IMR-90 (cell line): Measurements from ENCODE around the gene DAPL1. TPM values are rescaled to one million over a fixed set of nuclear protein-coding genes. Genes with fewer than 3 reads are reported as not detected.

Experiments
- ATAC-seq: fragments of 200-7000 bp; cut with Tn5 transposase; 2 replicates; pipeline ENCODE4 v1.9.1; 2020; ENCODE audit warnings: low read depth, mild to moderate bottlenecking, moderate library complexity
- BruUV-seq: library from RNA; stranded (reverse); fragments of 400-500 nt; replicated peaks from 2 replicates; lab custom pipeline; 2021; lab: Mats Ljungman, UMichigan
- CTCF ChIA-PET: fragments of 300-600 bp; formaldehyde crosslinking; extraction: SDS; loops from one replicate; lab custom pipeline; 2021; ENCODE audit warnings: antibody characterized with exemption; lab: Yijun Ruan, JAX
- POLR2A ChIA-PET: fragments of 300-600 bp; sonication (Branson Sonifier 250); formaldehyde crosslinking; loops from one replicate; lab custom pipeline; 2022; ENCODE audit warnings: antibody characterized with exemption; ENCODE audit not compliant: unreplicated experiment; lab: Charles Lee
- DNase-seq: peaks from one replicate; pipeline ENCODE4 v3.0.0; 2013
- H2AFZ ChIP-seq: replicated peaks from 2 replicates; pipeline ENCODE3; 2013; ENCODE audit warnings: low read length, mild to moderate bottlenecking; ENCODE audit not compliant: poor library complexity
- H2AK5ac ChIP-seq: 2 replicates; pipeline ENCODE4 v1.6.1; 2013; ENCODE audit warnings: low read depth, low read length, inconsistent platforms
- H2AK9ac ChIP-seq: replicated peaks from 2 replicates; pipeline ENCODE3; 2013; ENCODE audit warnings: mild to moderate bottlenecking, low read depth, low read length, moderate library complexity; ENCODE audit not compliant: poor library complexity
- H2BK120ac ChIP-seq: 2 replicates; pipeline ENCODE4 v1.6.1; 2013; ENCODE audit warnings: low read depth, low read length, inconsistent platforms
- H2BK15ac ChIP-seq: 3 replicates; pipeline ENCODE4 v1.6.1; 2013; ENCODE audit warnings: low read depth, low read length, inconsistent platforms
- H2BK20ac ChIP-seq: 2 replicates; pipeline ENCODE4 v1.6.1; 2013; ENCODE audit warnings: low read depth, mild to moderate bottlenecking, inconsistent platforms, low read length, moderate library complexity
- H2BK5ac ChIP-seq: 2 replicates; pipeline ENCODE4 v1.6.1; 2013; ENCODE audit warnings: mild to moderate bottlenecking, low read depth, low read length, inconsistent platforms; ENCODE audit not compliant: poor library complexity, severe bottlenecking
- H3K14ac ChIP-seq: replicated peaks from 2 replicates; pipeline ENCODE4 v1.6.1; 2013; ENCODE audit warnings: low read depth, low read length, inconsistent platforms
- H3K18ac ChIP-seq: 2 replicates; pipeline ENCODE4 v1.6.1; 2013; ENCODE audit warnings: low read depth, low read length, control low read depth
- H3K23ac ChIP-seq: 2 replicates; pipeline ENCODE4 v1.6.1; 2013; ENCODE audit warnings: low read depth, low read length, inconsistent platforms
- H3K27ac ChIP-seq: 2 replicates; pipeline ENCODE4 v1.5.1; 2013; ENCODE audit warnings: mild to moderate bottlenecking, control low read depth, low read length; ENCODE audit not compliant: insufficient read depth
- H3K27me3 ChIP-seq: 2 replicates; pipeline ENCODE4 v1.6.1; 2013; ENCODE audit warnings: low read length; ENCODE audit not compliant: control insufficient read depth, insufficient read depth
- H3K36me3 ChIP-seq: 2 replicates; pipeline ENCODE4 v1.6.1; 2013; ENCODE audit warnings: low read length, mixed read lengths; ENCODE audit not compliant: control insufficient read depth, insufficient read depth
- H3K4ac ChIP-seq: 2 replicates; pipeline ENCODE4 v1.6.1; 2013; ENCODE audit warnings: low read depth, low read length, inconsistent platforms
- H3K4me1 ChIP-seq: 2 replicates; pipeline ENCODE4 v1.6.1; 2013; ENCODE audit warnings: low read length, mixed read lengths; ENCODE audit not compliant: control insufficient read depth, insufficient read depth
- H3K4me2 ChIP-seq: 2 replicates; pipeline ENCODE4 v1.6.1; 2013; ENCODE audit warnings: low read depth, mild to moderate bottlenecking, control low read depth, low read length, moderate library complexity
- H3K4me3 ChIP-seq: 2 replicates; pipeline ENCODE4 v1.5.1; 2013; ENCODE audit warnings: low read depth, mild to moderate bottlenecking, control low read depth, low read length, moderate library complexity; ENCODE audit not compliant: insufficient read depth
- H3K56ac ChIP-seq: 2 replicates; pipeline ENCODE4 v1.6.1; 2013; ENCODE audit warnings: low read length, inconsistent platforms; ENCODE audit not compliant: insufficient read depth; ENCODE audit errors: extremely low read depth
- H3K79me1 ChIP-seq, 2 experiments: 2 replicates each; pipeline ENCODE4 v1.6.1; 2013; ENCODE audit warnings: low read length in 2 of 2, inconsistent platforms in 1 of 2, low read depth in 1 of 2
- H3K9ac ChIP-seq: 2 replicates; pipeline ENCODE4 v1.6.1; 2013; ENCODE audit warnings: low read depth, low read length, control low read depth
- H3K9me1 ChIP-seq: 2 replicates; pipeline ENCODE4 v1.6.1; 2013; ENCODE audit warnings: low read length, inconsistent platforms; ENCODE audit not compliant: insufficient read depth
- H3K9me3 ChIP-seq: 2 replicates; pipeline ENCODE4 v1.6.1; 2013; ENCODE audit warnings: low read length; ENCODE audit not compliant: control insufficient read depth, insufficient read depth
- H4K20me1 ChIP-seq: 2 replicates; pipeline ENCODE4 v1.6.1; 2013; ENCODE audit warnings: low read length, inconsistent platforms; ENCODE audit not compliant: insufficient read depth
- H4K5ac ChIP-seq: 2 replicates; pipeline ENCODE4 v1.6.1; 2013; ENCODE audit warnings: mild to moderate bottlenecking, low read depth, low read length, control low read depth
- H4K8ac ChIP-seq, 2 experiments: 2 replicates each; pipeline ENCODE4 v1.6.1; 2013; ENCODE audit warnings: low read depth in 2 of 2, low read length in 2 of 2, control low read depth in 1 of 2, inconsistent platforms in 1 of 2
- H4K91ac ChIP-seq: 2 replicates; pipeline ENCODE4 v1.6.1; 2013; ENCODE audit warnings: low read depth, low read length, inconsistent platforms; ENCODE audit not compliant: insufficient read depth
- BHLHE40 ChIP-seq: fragments of 150-350 bp; IDR thresholded peaks from 2 replicates; pipeline ENCODE4 v1.6.1; 2016; ENCODE audit warnings: mild to moderate bottlenecking, low read depth, low read length
- RAD21 ChIP-seq: IDR thresholded peaks from 2 replicates; pipeline ENCODE4 v1.6.1; 2012; ENCODE audit warnings: low read length, improper control_type of control experiment
- RCOR1 ChIP-seq: IDR thresholded peaks from 2 replicates; pipeline ENCODE4 v1.6.1; 2012; ENCODE audit warnings: mild to moderate bottlenecking, low read length, improper control_type of control experiment; ENCODE audit not compliant: insufficient replicate concordance
- RFX5 ChIP-seq: IDR thresholded peaks from 2 replicates; pipeline ENCODE4 v1.8.0; 2012; ENCODE audit warnings: low read depth, mild to moderate bottlenecking, low read length, moderate library complexity
- WGBS, 2 experiments: methylation state at CpG; one replicate each; pipeline versions ENCODE4 v1.1.5 to v1.1.7; 2013; ENCODE audit warnings: missing lambda C conversion rate in 2 of 2; ENCODE audit not compliant: insufficient read length in 1 of 2; ENCODE audit errors: extremely low coverage in 2 of 2; 5-methylcytosine and 5-hydroxymethylcytosine counted together
- dilution Hi-C: fragments of 300-500 bp; cut with HindIII; formaldehyde crosslinking; loops from one replicate; pipeline ENCODE4 v1.14.3; 2018; ENCODE audit warnings: low sequenced_read_pairs; ENCODE audit not compliant: unreplicated experiment
- in situ Hi-C: fragments of 300-500 bp; cut with MboI; formaldehyde crosslinking; loops from 3 replicates; pipeline ENCODE4 v1.14.3; 2019; ENCODE audit warnings: low sequenced_read_pairs, inconsistent platforms, mixed read lengths
- intact Hi-C: fragments of 100-400 bp; cut with micrococcal nuclease; formaldehyde crosslinking; loops from 2 replicates; pipeline ENCODE4 v1.10.0; 2022
- polyA plus RNA-seq, 3 experiments: library from polyadenylated mRNA; depleted of rRNA; stranded (reverse); fragments of >200 nt; gene quantifications; 2 replicates each; pipeline ENCODE4 v1.2.3, GENCODE V29; 2012; ENCODE audit warnings: low replicate concordance in 1 of 3
- total RNA-seq: library from RNA; depleted of rRNA; stranded (reverse); fragments of >200 nt; gene quantifications from 2 replicates; pipeline ENCODE4 v1.2.3, GENCODE V29; 2012

The DAPL1 gene
- total and polyA plus RNA-seq, 2 of the 4 experiments (the other 2 are of a cell fraction), result not detected

- Histone ChIP-seq H2BK5ac (no peak overlapping the region), H3K4me3 (no peak overlapping the region), H4K91ac (no peak overlapping the region), H3K18ac (no peak overlapping the region), H3K4me2 (no peak overlapping the region), H2AK5ac (no peak overlapping the region), H3K14ac (no peak overlapping the region), H4K20me1 (no peaks in the 10 kb centered on the region), H4K8ac (no peak overlapping the region), H3K9me1 (no peaks in the 10 kb centered on the region), H3K56ac (no peak overlapping the region), H3K4me1 (no peaks in the 10 kb centered on the region), H2BK15ac (no peak overlapping the region), H4K5ac (no peak overlapping the region), H3K4ac (no peak overlapping the region), H3K27ac (no peak overlapping the region), H3K79me1 (no peaks in the 10 kb centered on the region), H3K27me3 (peaks cover 4% of the 10 kb centered on the region; the same call in 1 of the 2 replicates), H3K36me3 (no peaks in the 10 kb centered on the region), H2AK9ac (no peak overlapping the region), H2BK120ac (no peak overlapping the region), H3K9me3 (no peaks in the 10 kb centered on the region), H3K9ac (no peak overlapping the region), H2BK20ac (no peak overlapping the region), H3K23ac (no peak overlapping the region), H2AFZ (no peak overlapping the region)
- BruUV-seq, result no TSS peak
- no CpG with 5 or more reads among the region's 3 CpGs for WGBS, 2 experiments
- ChIA-PET POLR2A (no interaction called here), CTCF (interaction anchor here (1.4 to 1.7 kb wide), 2 partner anchors 9 to 17 kb away, joined by 4 read pairs; no protein-coding TSS in a partner anchor)
- intact Hi-C loops, result no loop called here
- ATAC-seq, result no peak
- DNase-seq, result no peak
- dilution Hi-C loops, result no loop called here
- in situ Hi-C loops, result loop anchor here (25.0 kb wide), 1 partner anchor 1000 kb away; no protein-coding TSS in a partner anchor
- TF ChIP-seq RCOR1 (no peak), RAD21 (no peak), RFX5 (no peak), BHLHE40 (no peak)
Observed at GRCh38 chr2:158762336-158762735, 32.8 kb upstream of the DAPL1 start.
